ENCODE measurements around the gene UGT2B15. TPM values are rescaled to one million over a fixed set of nuclear protein-coding genes. Genes with fewer than 3 reads are reported as not detected.

UGT2B15 gene
- polyA plus RNA-seq, 1 donor (not counting 4 experiments of a cell fraction or from before 2014, with no cell fraction given): not detected

- Histone ChIP-seq H3K4me2 (ENCODE audit: control insufficient read depth, extremely low read depth, insufficient read depth, low read depth, low read length) (no peak overlapping the region), H3K4me3 (ENCODE audit: control insufficient read depth in 2 of 3, extremely low read depth in 1 of 3, insufficient read depth in 2 of 3, low read depth in 1 of 3, low read length in 3 of 3) (no peak overlapping the region), H3K9me1 (ENCODE audit: control insufficient read depth, extremely low read depth, insufficient read depth, low read length) (no peaks in the 10 kb centered on the region), H3K27ac (ENCODE audit: control insufficient read depth, insufficient read depth, low read length) (no peak overlapping the region), H3K4me1 (ENCODE audit: control insufficient read depth, extremely low read depth, insufficient read depth, low read length) (no peaks in the 10 kb centered on the region), H3K9me3 (ENCODE audit: control insufficient read depth, low read depth, low read length) (no peaks in the 10 kb centered on the region), H3K79me2 (ENCODE audit: control insufficient read depth, insufficient read depth, low read length) (no peaks in the 10 kb centered on the region), H2AFZ (ENCODE audit: control insufficient read depth, low read length) (no peak overlapping the region), H4K20me1 (ENCODE audit: control insufficient read depth, extremely low read depth, insufficient read depth, low read length) (no peaks in the 10 kb centered on the region), H3K27me3 (ENCODE audit: control insufficient read depth, extremely low read depth, insufficient read depth, low read length) (no peaks in the 10 kb centered on the region), H3K9ac (ENCODE audit: control insufficient read depth, extremely low read depth, insufficient read depth, low read length) (no peak overlapping the region), H3K36me3 (ENCODE audit: control insufficient read depth in 2 of 2, extremely low read depth in 1 of 2, insufficient read depth in 2 of 2, low read length in 2 of 2) (no peaks in the 10 kb centered on the region)
- DNase-seq (ENCODE audit: low read depth, low spot score) (no peak), FAIRE-seq (no peak)
- dilution Hi-C loops (cut with MboI; ENCODE audit: extremely low pct_ligation_motif_present, low sequenced_read_pairs): no loop called here
- TF ChIP-seq EZH2 (IDR thresholded peaks at IDR 0.05; ENCODE audit: low read length) (no peak), CTCF (optimal IDR thresholded peaks at IDR 0.05 in 1 of 3, IDR thresholded peaks at IDR 0.05 in 1 of 3, conservative IDR thresholded peaks at IDR 0.05 in 1 of 3; ENCODE audit: extremely low read depth in 1 of 3, insufficient read depth in 2 of 3, low read length in 3 of 3) (no peak)
Measured at GRCh38 chr4:68693325-68694075, 23.0 kb upstream of the UGT2B15 start.

DNA sequence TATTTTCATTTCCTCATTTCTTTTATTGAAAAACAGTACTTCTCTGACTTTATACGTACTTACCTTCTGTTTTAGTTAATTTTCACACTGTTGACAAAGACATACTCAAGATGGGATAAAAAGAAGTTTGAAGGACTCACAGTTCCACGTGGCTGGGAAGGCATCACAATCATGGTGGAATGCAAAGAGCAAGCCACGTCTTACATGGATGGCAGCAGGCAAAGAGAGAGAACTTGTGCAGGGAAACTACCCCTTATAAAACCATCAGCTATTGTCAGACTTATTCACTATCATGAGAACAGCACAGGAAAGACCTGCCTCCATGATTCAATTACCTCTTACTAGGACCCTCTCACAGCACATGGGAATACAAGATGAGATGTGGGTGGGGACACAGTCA lies 20.7 kb upstream of the UGT2B15 start:
- no peak overlapping the region for H3K9ac ChIP-seq (ENCODE audit: control insufficient read depth, extremely low read depth, insufficient read depth, low read length)
- no peaks in the 10 kb centered on the region for H3K79me2 ChIP-seq (ENCODE audit: control insufficient read depth, insufficient read depth, low read length)
- H3K9me1 ChIP-seq (ENCODE audit: control insufficient read depth, extremely low read depth, insufficient read depth, low read length): no peaks in the 10 kb centered on the region
- FAIRE-seq (no peak), DNase-seq (ENCODE audit: low read depth, low spot score) (no peak)
- H3K4me2 ChIP-seq (ENCODE audit: control insufficient read depth, extremely low read depth, insufficient read depth, low read depth, low read length): no peak overlapping the region
- TF ChIP-seq CTCF (optimal IDR thresholded peaks at IDR 0.05 in 1 of 3, IDR thresholded peaks at IDR 0.05 in 1 of 3, conservative IDR thresholded peaks at IDR 0.05 in 1 of 3; ENCODE audit: extremely low read depth in 1 of 3, insufficient read depth in 2 of 3, low read length in 3 of 3): no peak
- TF ChIP-seq EZH2 (IDR thresholded peaks at IDR 0.05; ENCODE audit: low read length): no peak
- dilution Hi-C loops (cut with MboI; ENCODE audit: extremely low pct_ligation_motif_present, low sequenced_read_pairs): no loop called here
- H3K36me3 ChIP-seq (ENCODE audit: control insufficient read depth in 2 of 2, extremely low read depth in 1 of 2, insufficient read depth in 2 of 2, low read length in 2 of 2): no peaks in the 10 kb centered on the region
- no peaks in the 10 kb centered on the region for H3K27me3 ChIP-seq (ENCODE audit: control insufficient read depth, extremely low read depth, insufficient read depth, low read length)
- H3K4me3 ChIP-seq (ENCODE audit: control insufficient read depth in 2 of 3, extremely low read depth in 1 of 3, insufficient read depth in 2 of 3, low read depth in 1 of 3, low read length in 3 of 3): no peak overlapping the region
- no peak overlapping the region for H2AFZ ChIP-seq (ENCODE audit: control insufficient read depth, low read length)
- H3K9me3 ChIP-seq (ENCODE audit: control insufficient read depth, low read depth, low read length): no peaks in the 10 kb centered on the region
- H4K20me1 ChIP-seq (ENCODE audit: control insufficient read depth, extremely low read depth, insufficient read depth, low read length): no peaks in the 10 kb centered on the region
- H3K27ac ChIP-seq (ENCODE audit: control insufficient read depth, insufficient read depth, low read length): no peak overlapping the region
- H3K4me1 ChIP-seq (ENCODE audit: control insufficient read depth, extremely low read depth, insufficient read depth, low read length): no peaks in the 10 kb centered on the region
